HEK293 (cell line): ENCODE results near the gene PIWIL1.

ENCODE experiments used
- CTCF ChIA-PET: fragments of 350-600 bp; formaldehyde crosslinking; extraction: SDS; loops from one replicate; lab custom pipeline; 2021; ENCODE audit warnings: antibody characterized with exemption; lab: Yijun Ruan, JAX
- POLR2A ChIA-PET: fragments of 300-600 bp; formaldehyde crosslinking; extraction: SDS; loops from one replicate; lab custom pipeline; 2020; ENCODE audit warnings: antibody characterized with exemption, inconsistent platforms; lab: Yijun Ruan, JAX
- H3K27ac ChIP-seq: fragments of 200-500 bp; sonication (Bioruptor generic); 2 replicates; pipeline ENCODE4 v1.5.1; 2014; ENCODE audit warnings: low read depth, low read length, control low read depth, inconsistent platforms; ENCODE audit errors: extremely low read depth
- H3K36me3 ChIP-seq, 2 experiments: fragments of 200-500 bp in 1 of 2; sonication (Bioruptor generic) in 1 of 2; 1 replicate in 1 of 2; 2 replicates in 1 of 2; pipeline ENCODE4 v1.5.1; 2014 to 2017; ENCODE audit warnings: inconsistent platforms in 2 of 2, low read length in 2 of 2; ENCODE audit not compliant: control insufficient read depth in 2 of 2, insufficient read depth in 1 of 2
- H3K4me1 ChIP-seq: fragments of 200-500 bp; sonication (Bioruptor generic); 2 replicates; pipeline ENCODE4 v1.5.1; 2014; ENCODE audit warnings: mild to moderate bottlenecking, low read length, inconsistent platforms; ENCODE audit not compliant: control insufficient read depth, insufficient read depth
- H3K4me3 ChIP-seq: 2 replicates; pipeline ENCODE4 v1.5.1; 2011; ENCODE audit warnings: low read depth, mild to moderate bottlenecking, control low read depth, low read length, moderate library complexity
- H3K9me3 ChIP-seq: fragments of 200-500 bp; sonication (Bioruptor generic); 2 replicates; pipeline ENCODE4 v1.5.1; 2014; ENCODE audit warnings: low read depth, low read length, inconsistent platforms; ENCODE audit not compliant: control insufficient read depth, insufficient read depth
- FEZF1 ChIP-seq: fragments of 450-650 bp; formaldehyde crosslinking; IDR thresholded peaks from 2 replicates; pipeline ENCODE4 v1.5.1; 2016; ENCODE audit warnings: missing biosample characterization, missing genetic modification characterization
- GLIS1 ChIP-seq: fragments of 450-650 bp; formaldehyde crosslinking; IDR thresholded peaks from 2 replicates; pipeline ENCODE4 v1.5.1; 2016; ENCODE audit warnings: missing biosample characterization, missing genetic modification characterization
- IKZF3 ChIP-seq: fragments of 450-650 bp; IDR thresholded peaks from 2 replicates; pipeline ENCODE4 v1.5.0; 2018; ENCODE audit warnings: missing biosample characterization, mild to moderate bottlenecking, missing genetic modification characterization, moderate library complexity
- KLF8 ChIP-seq: fragments of 450-650 bp; formaldehyde crosslinking; IDR thresholded peaks from 2 replicates; pipeline ENCODE4 v1.5.1; 2016; ENCODE audit warnings: missing biosample characterization, missing genetic modification characterization
- MZF1 ChIP-seq: fragments of 450-650 bp; formaldehyde crosslinking; IDR thresholded peaks from 2 replicates; pipeline ENCODE4 v1.5.1; 2017; ENCODE audit warnings: missing biosample characterization, missing genetic modification characterization, borderline replicate concordance
- REPIN1 ChIP-seq: fragments of 450-650 bp; formaldehyde crosslinking; IDR thresholded peaks from 2 replicates; pipeline ENCODE4 v1.5.1; 2017; ENCODE audit warnings: missing biosample characterization, missing genetic modification characterization, low read depth
- SCRT1 ChIP-seq: fragments of 450-650 bp; formaldehyde crosslinking; IDR thresholded peaks from 2 replicates; pipeline ENCODE4 v1.5.1; 2016; ENCODE audit warnings: missing biosample characterization, missing genetic modification characterization, borderline replicate concordance
- SP3 ChIP-seq: fragments of 450-650 bp; formaldehyde crosslinking; IDR thresholded peaks from 2 replicates; pipeline ENCODE4 v1.5.1; 2016; ENCODE audit warnings: missing biosample characterization, missing genetic modification characterization
- WT1 ChIP-seq: fragments of 450-650 bp; formaldehyde crosslinking; IDR thresholded peaks from 2 replicates; pipeline ENCODE4 v1.5.1; 2016; ENCODE audit warnings: missing biosample characterization, missing genetic modification characterization
- ZBTB1 ChIP-seq: fragments of 450-650 bp; formaldehyde crosslinking; IDR thresholded peaks from 2 replicates; pipeline ENCODE4 v1.5.1; 2016; ENCODE audit warnings: missing biosample characterization, missing genetic modification characterization
- ZFHX2 ChIP-seq: fragments of 450-650 bp; formaldehyde crosslinking; conservative IDR thresholded peaks from 2 replicates; pipeline ENCODE4 v1.5.1; 2016; ENCODE audit warnings: missing biosample characterization, missing genetic modification characterization
- ZFP3 ChIP-seq: fragments of 450-650 bp; formaldehyde crosslinking; IDR thresholded peaks from 2 replicates; pipeline ENCODE4 v1.5.1; 2016; ENCODE audit warnings: low read depth, missing biosample characterization, missing genetic modification characterization
- ZFP41 ChIP-seq: fragments of 450-650 bp; formaldehyde crosslinking; IDR thresholded peaks from 2 replicates; pipeline ENCODE4 v1.5.1; 2016; ENCODE audit warnings: missing biosample characterization, missing genetic modification characterization, borderline replicate concordance
- ZNF112 ChIP-seq: fragments of 450-650 bp; formaldehyde crosslinking; IDR thresholded peaks from 2 replicates; pipeline ENCODE4 v1.5.0; 2017; ENCODE audit warnings: missing biosample characterization, missing genetic modification characterization
- ZNF138 ChIP-seq: fragments of 450-650 bp; formaldehyde crosslinking; IDR thresholded peaks from 2 replicates; pipeline ENCODE4 v1.5.1; 2016; ENCODE audit warnings: missing biosample characterization, missing genetic modification characterization, borderline replicate concordance
- ZNF155 ChIP-seq: fragments of 450-650 bp; formaldehyde crosslinking; IDR thresholded peaks from 2 replicates; pipeline ENCODE4 v1.5.1; 2016; ENCODE audit warnings: missing biosample characterization, missing genetic modification characterization
- ZNF274 ChIP-seq, 2 experiments: fragments of 200-500 bp in 1 of 2; fragments of 450-650 bp in 1 of 2; sonication (Bioruptor generic) in 1 of 2; formaldehyde crosslinking in 1 of 2; IDR thresholded peaks; 2 replicates each; pipeline versions ENCODE4 v1.5.1 to v1.6.1; 2014 to 2016; ENCODE audit warnings: borderline replicate concordance in 1 of 2, inconsistent platforms in 1 of 2, low read length in 1 of 2, missing biosample characterization in 1 of 2, missing genetic modification characterization in 1 of 2
- ZNF302 ChIP-seq: fragments of 450-650 bp; formaldehyde crosslinking; IDR thresholded peaks from 2 replicates; pipeline ENCODE4 v1.5.1; 2016; ENCODE audit warnings: missing biosample characterization, missing genetic modification characterization, low read depth
- ZNF341 ChIP-seq: fragments of 450-650 bp; formaldehyde crosslinking; IDR thresholded peaks from 2 replicates; pipeline ENCODE4; 2016; ENCODE audit warnings: low read depth, missing biosample characterization, missing genetic modification characterization
- ZNF416 ChIP-seq: fragments of 450-650 bp; formaldehyde crosslinking; IDR thresholded peaks from 2 replicates; pipeline ENCODE4 v1.5.1; 2016; ENCODE audit warnings: missing biosample characterization, missing genetic modification characterization
- ZNF426 ChIP-seq: fragments of 450-650 bp; formaldehyde crosslinking; IDR thresholded peaks from 2 replicates; pipeline ENCODE4 v1.5.1; 2017; ENCODE audit warnings: missing biosample characterization, missing genetic modification characterization, mild to moderate bottlenecking, inconsistent platforms, moderate library complexity
- ZNF626 ChIP-seq: fragments of 450-650 bp; sonication (Bioruptor Pico); formaldehyde crosslinking; IDR thresholded peaks from 2 replicates; pipeline ENCODE4 v1.5.1; 2018; ENCODE audit warnings: missing biosample characterization, missing genetic modification characterization, inconsistent platforms
- ZNF654 ChIP-seq: fragments of 450-650 bp; formaldehyde crosslinking; IDR thresholded peaks from 2 replicates; pipeline ENCODE4 v1.5.1; 2016; ENCODE audit warnings: low read depth, missing biosample characterization, missing genetic modification characterization
- ZNF677 ChIP-seq: fragments of 450-650 bp; IDR thresholded peaks from 2 replicates; pipeline ENCODE4 v1.5.0; 2018; ENCODE audit warnings: missing biosample characterization, mild to moderate bottlenecking, missing genetic modification characterization, moderate library complexity
- ZNF707 ChIP-seq: fragments of 450-650 bp; formaldehyde crosslinking; IDR thresholded peaks from 2 replicates; pipeline ENCODE4 v1.5.1; 2016; ENCODE audit warnings: missing biosample characterization, missing genetic modification characterization
- ZNF768 ChIP-seq: fragments of 450-650 bp; formaldehyde crosslinking; IDR thresholded peaks from 2 replicates; pipeline ENCODE4 v1.5.1; 2018; ENCODE audit warnings: missing biosample characterization, mild to moderate bottlenecking, missing genetic modification characterization
- ZNF837 ChIP-seq: fragments of 450-650 bp; formaldehyde crosslinking; IDR thresholded peaks from 2 replicates; pipeline ENCODE4 v1.5.1; 2016; ENCODE audit warnings: missing biosample characterization, missing genetic modification characterization
- TF ChIP-seq, protein P1 (sequence below): fragments of 450-650 bp; formaldehyde crosslinking; IDR thresholded peaks from 2 replicates; pipeline ENCODE4 v1.5.1; 2016; ENCODE audit warnings: missing biosample characterization, missing genetic modification characterization
- TF ChIP-seq, protein P2 (sequence below): fragments of 450-650 bp; formaldehyde crosslinking; IDR thresholded peaks from 2 replicates; pipeline ENCODE4 v1.5.1; 2016; ENCODE audit warnings: missing biosample characterization, missing genetic modification characterization, borderline replicate concordance

The PIWIL1 gene

DNA sequence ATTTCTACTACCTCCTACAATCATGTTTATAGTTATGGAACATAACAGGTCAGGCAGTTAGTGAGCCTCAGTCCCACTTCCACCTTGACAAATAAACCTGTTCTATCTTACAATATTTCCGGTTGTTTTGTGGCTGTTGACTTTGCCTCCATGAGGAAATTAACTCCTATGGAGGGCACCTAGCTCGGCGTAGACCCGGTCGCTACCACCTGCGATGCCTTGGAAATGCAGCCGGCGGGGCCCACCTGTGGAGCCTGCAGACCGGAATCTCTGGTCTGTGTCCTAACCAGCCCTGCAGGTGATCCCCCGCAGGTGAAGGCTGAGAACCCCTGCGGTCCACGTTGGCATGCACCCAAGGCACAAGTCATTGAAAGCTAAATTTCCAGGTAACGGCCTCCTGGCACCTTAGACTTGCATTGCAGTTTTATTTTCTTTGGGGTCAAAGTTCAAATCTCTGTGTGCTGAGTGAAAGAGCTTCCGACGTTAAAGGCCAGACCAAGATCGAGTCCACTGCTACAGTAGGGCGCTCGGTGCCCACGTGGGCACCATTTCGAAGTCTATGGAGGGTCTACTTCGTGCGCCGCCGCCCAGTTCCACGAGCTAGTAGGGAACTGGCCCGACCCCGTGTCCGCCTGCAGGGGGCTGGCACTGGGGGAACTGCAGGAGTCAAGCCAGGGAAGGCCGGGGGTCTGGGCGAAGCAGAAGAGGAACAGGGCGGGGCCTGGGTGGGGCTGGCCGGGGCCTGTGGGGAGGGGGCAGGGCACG is 782 bp upstream of the PIWIL1 start:
- no peak overlapping the region for H3K4me3 ChIP-seq
- ChIA-PET CTCF (interaction anchor here (0.6 to 2.8 kb wide), 4 partner anchors 69 to 310 kb away, joined by 3 to 14 read pairs (median 4); no protein-coding TSS in a partner anchor), POLR2A (no interaction called here)
- H3K27ac ChIP-seq = no peak overlapping the region
- no peaks in the 10 kb centered on the region for H3K9me3 ChIP-seq
- H3K4me1 ChIP-seq = no peaks in the 10 kb centered on the region
- H3K36me3 ChIP-seq = no peaks in the 10 kb centered on the region
- TF ChIP-seq IKZF3 (no peak), ZNF677 (tag by site-specific recombination) (no peak), ZBTB1 (tag by site-specific recombination) (no peak), ZNF426 (tag by site-specific recombination) (no peak), ZNF768 (tag by site-specific recombination) (no peak), ZNF654 (no peak), ZNF626 (no peak), SCRT1 (tag by site-specific recombination) (no peak), ZFP41 (tag by site-specific recombination) (no peak), ZNF138 (tag by site-specific recombination) (no peak), ZNF837 (tag by site-specific recombination) (no peak), GLIS1 (tag by site-specific recombination) (no peak), ZNF707 (no peak), ZNF112 (tag by site-specific recombination) (no peak), ZNF274 (IDR thresholded peaks at IDR 0.05; ENCODE audit: low read length) (no peak), ZNF274 (tag by site-specific recombination; IDR thresholded peaks at IDR 0.05; ENCODE audit: borderline replicate concordance) (no peak), REPIN1 (tag by site-specific recombination) (no peak), ZNF341 (tag by site-specific recombination) (no peak), WT1 (tag by site-specific recombination) (no peak)

DNA sequence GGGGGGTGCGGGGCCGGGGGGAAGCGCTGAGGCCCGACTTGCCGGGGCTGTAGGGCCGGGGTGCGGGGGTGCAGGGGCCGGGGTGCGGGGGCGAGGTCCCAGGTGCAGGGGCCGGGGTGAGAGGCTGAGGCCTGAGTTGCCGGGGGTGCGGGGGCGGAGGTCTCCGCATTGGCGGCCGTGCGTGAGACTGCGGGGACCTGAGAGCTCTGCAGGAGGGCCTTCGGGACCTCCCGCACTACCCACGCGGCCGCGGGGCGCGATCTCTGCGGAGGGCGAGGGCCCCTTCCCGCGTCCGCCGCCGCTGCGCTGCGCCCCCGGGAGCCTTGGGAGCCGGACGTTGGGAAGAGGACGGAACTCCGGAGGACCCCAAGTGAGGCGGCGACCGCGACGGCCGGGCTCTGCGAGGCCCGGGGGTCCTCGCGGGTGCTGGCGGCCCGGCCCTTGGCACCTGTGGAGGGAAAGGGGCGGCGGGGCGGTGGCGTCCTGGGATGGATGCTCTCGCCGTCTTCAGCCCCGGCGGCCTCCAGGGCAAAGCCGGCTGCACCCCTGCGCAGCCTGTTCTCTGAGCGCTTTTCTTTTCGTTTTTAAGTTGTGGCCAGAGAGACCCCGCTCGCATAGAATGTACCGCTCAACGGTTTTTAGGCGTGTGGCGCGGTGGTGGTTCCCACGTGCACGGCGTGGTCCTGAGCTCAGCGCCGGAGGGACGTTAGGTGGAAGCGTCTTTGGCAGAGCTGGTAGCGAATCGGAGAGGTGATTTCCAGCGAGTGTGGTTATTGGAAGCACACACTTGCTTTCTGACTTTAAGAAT is 1.3 kb downstream of the PIWIL1 start:
- Histone ChIP-seq H3K4me3 (no peak overlapping the region), H3K27ac (no peak overlapping the region), H3K36me3 (no peaks in the 10 kb centered on the region), H3K9me3 (no peaks in the 10 kb centered on the region), H3K4me1 (no peaks in the 10 kb centered on the region)
- CTCF ChIA-PET = no interaction called here
- no peak for TF ChIP-seq ZNF626
- TF ChIP-seq ZNF416 (tag by site-specific recombination) = no peak
- TF ChIP-seq, protein P1, sequence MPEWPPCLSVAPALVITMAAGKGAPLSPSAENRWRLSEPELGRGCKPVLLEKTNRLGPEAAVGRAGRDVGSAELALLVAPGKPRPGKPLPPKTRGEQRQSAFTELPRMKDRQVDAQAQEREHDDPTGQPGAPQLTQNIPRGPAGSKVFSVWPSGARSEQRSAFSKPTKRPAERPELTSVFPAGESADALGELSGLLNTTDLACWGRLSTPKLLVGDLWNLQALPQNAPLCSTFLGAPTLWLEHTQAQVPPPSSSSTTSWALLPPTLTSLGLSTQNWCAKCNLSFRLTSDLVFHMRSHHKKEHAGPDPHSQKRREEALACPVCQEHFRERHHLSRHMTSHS (tag by site-specific recombination) = no peak
- TF ChIP-seq ZNF155 (tag by site-specific recombination) = no peak
- no peak for TF ChIP-seq ZFP3 (tag by site-specific recombination)
- TF ChIP-seq ZFHX2 (tag by site-specific recombination) = no peak
- no peak for TF ChIP-seq KLF8 (tag by site-specific recombination)
- TF ChIP-seq, protein P2, sequence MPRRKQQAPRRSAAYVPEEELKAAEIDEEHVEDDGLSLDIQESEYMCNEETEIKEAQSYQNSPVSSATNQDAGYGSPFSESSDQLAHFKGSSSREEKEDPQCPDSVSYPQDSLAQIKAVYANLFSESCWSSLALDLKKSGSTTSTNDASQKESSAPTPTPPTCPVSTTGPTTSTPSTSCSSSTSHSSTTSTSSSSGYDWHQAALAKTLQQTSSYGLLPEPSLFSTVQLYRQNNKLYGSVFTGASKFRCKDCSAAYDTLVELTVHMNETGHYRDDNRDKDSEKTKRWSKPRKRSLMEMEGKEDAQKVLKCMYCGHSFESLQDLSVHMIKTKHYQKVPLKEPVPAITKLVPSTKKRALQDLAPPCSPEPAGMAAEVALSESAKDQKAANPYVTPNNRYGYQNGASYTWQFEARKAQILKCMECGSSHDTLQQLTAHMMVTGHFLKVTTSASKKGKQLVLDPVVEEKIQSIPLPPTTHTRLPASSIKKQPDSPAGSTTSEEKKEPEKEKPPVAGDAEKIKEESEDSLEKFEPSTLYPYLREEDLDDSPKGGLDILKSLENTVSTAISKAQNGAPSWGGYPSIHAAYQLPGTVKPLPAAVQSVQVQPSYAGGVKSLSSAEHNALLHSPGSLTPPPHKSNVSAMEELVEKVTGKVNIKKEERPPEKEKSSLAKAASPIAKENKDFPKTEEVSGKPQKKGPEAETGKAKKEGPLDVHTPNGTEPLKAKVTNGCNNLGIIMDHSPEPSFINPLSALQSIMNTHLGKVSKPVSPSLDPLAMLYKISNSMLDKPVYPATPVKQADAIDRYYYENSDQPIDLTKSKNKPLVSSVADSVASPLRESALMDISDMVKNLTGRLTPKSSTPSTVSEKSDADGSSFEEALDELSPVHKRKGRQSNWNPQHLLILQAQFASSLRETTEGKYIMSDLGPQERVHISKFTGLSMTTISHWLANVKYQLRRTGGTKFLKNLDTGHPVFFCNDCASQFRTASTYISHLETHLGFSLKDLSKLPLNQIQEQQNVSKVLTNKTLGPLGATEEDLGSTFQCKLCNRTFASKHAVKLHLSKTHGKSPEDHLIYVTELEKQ (tag by site-specific recombination) = no peak
- TF ChIP-seq ZNF654 = no peak
- no peak for TF ChIP-seq FEZF1
- TF ChIP-seq SP3 (tag by site-specific recombination) = no peak
- TF ChIP-seq ZNF302 (tag by site-specific recombination) = no peak
- no peak for TF ChIP-seq MZF1 (tag by site-specific recombination)
- POLR2A ChIA-PET = no interaction called here
